ENCODE data around the gene IGFBP7.

DNA sequence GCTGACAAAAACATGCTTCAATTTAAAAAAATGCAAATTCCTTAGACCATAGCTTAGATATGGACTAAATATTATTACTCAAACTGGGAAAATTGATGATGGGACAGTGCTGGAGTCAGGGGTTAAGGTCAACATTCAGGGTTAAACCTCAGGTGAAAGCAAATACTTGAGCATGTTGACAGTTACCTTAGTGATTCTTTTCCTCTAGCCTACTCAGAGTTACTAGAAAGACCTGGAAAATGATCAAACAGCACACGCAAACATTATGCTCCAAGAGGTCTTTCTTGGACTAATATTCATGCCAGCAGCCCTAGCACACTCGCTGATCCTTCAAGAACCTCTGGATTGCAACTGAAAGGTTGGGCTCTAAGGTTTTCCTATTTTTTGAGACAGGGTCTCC, 10.8 kb downstream of the IGFBP7 start:
- no peak for TF ChIP-seq EZH2 (IDR thresholded peaks at IDR 0.05)
- TF ChIP-seq POLR2AphosphoS5 (IDR thresholded peaks at IDR 0.05; ENCODE audit: borderline replicate concordance, low read depth, low read length) = no peak
